Measurements from ENCODE around the gene STK17A. TPM values are rescaled to one million over a fixed set of nuclear protein-coding genes. Genes with fewer than 3 reads are reported as not detected.
A peak's percentile ranks its signal among the peaks of the same experiment; 100 is the strongest.

Gene STK17A
- total RNA-seq, 1 experiment from 2014 or later = 21.3 TPM

DNA sequence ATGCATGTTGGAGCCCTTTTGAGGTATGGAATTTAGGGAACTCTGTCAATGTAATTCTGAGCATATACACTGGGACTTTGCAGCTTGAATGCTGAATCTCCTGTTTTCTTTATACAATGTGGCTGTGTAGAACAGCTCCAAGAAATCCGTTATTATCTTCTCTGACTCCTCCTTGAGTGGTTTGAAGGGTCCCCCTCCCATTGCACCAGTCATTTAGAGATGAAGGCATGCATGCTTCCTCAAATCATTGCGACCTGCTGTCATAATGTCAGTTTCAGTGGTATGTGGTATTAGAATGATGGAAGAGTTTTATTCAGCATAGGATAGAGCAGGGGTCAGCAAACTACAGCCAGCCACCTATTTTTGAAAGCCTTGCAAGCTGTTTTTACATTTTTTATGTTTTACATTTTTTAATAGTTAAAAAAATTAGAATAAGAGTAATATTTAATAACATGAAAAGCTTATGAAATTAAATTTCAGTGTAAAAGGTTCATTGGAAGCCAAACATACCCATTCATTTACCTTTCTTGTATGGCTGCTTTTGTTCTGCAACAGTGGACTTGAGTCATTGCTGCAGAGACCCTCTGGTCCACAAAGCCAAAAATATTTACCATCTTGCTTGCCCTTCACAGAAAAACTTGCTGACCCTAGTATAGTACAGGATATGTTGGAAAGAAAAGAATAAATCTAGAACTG lies 8.1 kb downstream of the STK17A start:
- ChIA-PET CTCF (no interaction called here), POLR2A (interaction anchor here (1.1 kb wide), 1 partner anchor 9 kb away, joined by 4 read pairs; the partner anchor contains the start of gene STK17A)
- no peak overlapping the region for H3K27ac ChIP-seq (ENCODE audit: low read length)
- intact Hi-C loops (cut with micrococcal nuclease; ENCODE audit: unreplicated experiment) = no loop called here
- no TSS peak for BruUV-seq (replicated peaks)
- TF ChIP-seq TCF7L2 (IDR thresholded peaks at IDR 0.05; ENCODE audit: low read depth, low read length) (no peak), SIN3A (IDR thresholded peaks at IDR 0.05; ENCODE audit: borderline replicate concordance, insufficient read depth, low read depth, low read length) (no peak), REST (IDR thresholded peaks at IDR 0.05; ENCODE audit: insufficient read depth in 1 of 2, low read depth in 2 of 2, low read length in 1 of 2) (no peak), POLR2AphosphoS5 (IDR thresholded peaks at IDR 0.05; ENCODE audit: low read depth, low read length) (no peak), CTCF (IDR thresholded peaks at IDR 0.05) (no peak)
- H3K4me3 ChIP-seq (ENCODE audit: low read depth in 2 of 2, low read length in 2 of 2) = no peak overlapping the region
- no peaks in the 10 kb centered on the region for H3K27me3 ChIP-seq (ENCODE audit: control insufficient read depth, insufficient read depth, low read length)
- H3K36me3 ChIP-seq (ENCODE audit: control insufficient read depth, insufficient read depth, low read length) = no peaks in the 10 kb centered on the region
- DNase-seq (ENCODE audit: low read depth, low spot score) (no peak), ATAC-seq (no peak)
- in situ Hi-C loops (cut with HindIII; ENCODE audit: low pct_unique_long_range_greater_than_20kb, low sequenced_read_pairs) = loop anchor here (25.0 kb wide), 1 partner anchor 121 kb away; no protein-coding TSS in a partner anchor
- no peaks in the 10 kb centered on the region for H3K9me3 ChIP-seq (ENCODE audit: control insufficient read depth, insufficient read depth, low read depth, low read length)
- H3K4me1 ChIP-seq (ENCODE audit: control insufficient read depth, insufficient read depth, low read length) = peaks cover 36% of the 10 kb centered on the region

GRCh38 chr7:43591558-43592180 lies 8.8 kb downstream of the STK17A start:
- no TSS peak for BruUV-seq (replicated peaks)
- ATAC-seq = 0 out of 2 replicates have a peak, but pooled peaks have one; percentile 50
- intact Hi-C loops (cut with micrococcal nuclease; ENCODE audit: unreplicated experiment) (no loop called here), in situ Hi-C loops (cut with HindIII; ENCODE audit: low pct_unique_long_range_greater_than_20kb, low sequenced_read_pairs) (loop anchor here (25.0 kb wide), 1 partner anchor 121 kb away; no protein-coding TSS in a partner anchor)
- TF ChIP-seq CTCF (IDR thresholded peaks at IDR 0.05) (no peak), TCF7L2 (IDR thresholded peaks at IDR 0.05; ENCODE audit: low read depth, low read length) (no peak), SIN3A (IDR thresholded peaks at IDR 0.05; ENCODE audit: borderline replicate concordance, insufficient read depth, low read depth, low read length) (no peak), REST (IDR thresholded peaks at IDR 0.05; ENCODE audit: insufficient read depth in 1 of 2, low read depth in 2 of 2, low read length in 1 of 2) (no peak), POLR2AphosphoS5 (IDR thresholded peaks at IDR 0.05; ENCODE audit: low read depth, low read length) (no peak)
- no peaks in the 10 kb centered on the region for H3K27me3 ChIP-seq (ENCODE audit: control insufficient read depth, insufficient read depth, low read length)
- DNase-seq (ENCODE audit: low read depth, low spot score) = no peak
- no peak overlapping the region for H3K27ac ChIP-seq (ENCODE audit: low read length)
- ChIA-PET CTCF (no interaction called here), POLR2A (interaction anchor here (1.1 kb wide), 1 partner anchor 9 kb away, joined by 4 read pairs; the partner anchor contains the start of gene STK17A)
- H3K4me1 ChIP-seq (ENCODE audit: control insufficient read depth, insufficient read depth, low read length) = peaks cover 29% of the 10 kb centered on the region
- H3K36me3 ChIP-seq (ENCODE audit: control insufficient read depth, insufficient read depth, low read length) = no peaks in the 10 kb centered on the region; the same call in 1 of the 2 replicates
- H3K9me3 ChIP-seq (ENCODE audit: control insufficient read depth, insufficient read depth, low read depth, low read length) = no peaks in the 10 kb centered on the region
- no peak overlapping the region for H3K4me3 ChIP-seq (ENCODE audit: low read depth in 2 of 2, low read length in 2 of 2)
